GM19463 (cell line): ENCODE measurements around the gene ARHGEF38.

Experiments used
- ATAC-seq: cut with Tn5 transposase; IDR thresholded peaks from one replicate; pipeline ENCODE4 v1.9.1; 2021; ENCODE audit warnings: mild to moderate bottlenecking, moderate library complexity; ENCODE audit not compliant: unreplicated experiment

The ARHGEF38 gene

GRCh38 chr4:105551965-105552746 lies at the start of gene ARHGEF38:
ARHGEF38 (plus strand) TSS chr4:105552620; CDS start chr4:105552766, 146 bp downstream.
- no peak for ATAC-seq

- ATAC-seq = no peak
Measured at GRCh38 chr4:105503484-105503883, 48.9 kb upstream of the ARHGEF38 start.

GRCh38 chr4:105504744-105505143 lies 47.7 kb upstream of the ARHGEF38 start:
- no peak for ATAC-seq

- ATAC-seq = peak; percentile 96
Measured at GRCh38 chr4:105509291-105509690, 43.1 kb upstream of the ARHGEF38 start.

GRCh38 chr4:105509714-105510113 lies 42.7 kb upstream of the ARHGEF38 start:
- ATAC-seq = no peak

GRCh38 chr4:105510245-105510644 lies 42.2 kb upstream of the ARHGEF38 start:
- ATAC-seq = no peak

GRCh38 chr4:105520819-105521790 lies 31.3 kb upstream of the ARHGEF38 start:
- ATAC-seq = peak; percentile 88

GRCh38 chr4:105526656-105527055 lies 25.8 kb upstream of the ARHGEF38 start:
- ATAC-seq = no peak

- ATAC-seq = no peak
Measured at GRCh38 chr4:105527081-105527480, 25.3 kb upstream of the ARHGEF38 start.

- ATAC-seq = no peak
Measured at GRCh38 chr4:105536601-105537000, 15.8 kb upstream of the ARHGEF38 start.

- ATAC-seq = no peak
Measured at GRCh38 chr4:105541420-105541819, 11.0 kb upstream of the ARHGEF38 start.

- no peak for ATAC-seq
Measured at GRCh38 chr4:105542039-105542438, 10.4 kb upstream of the ARHGEF38 start.

GRCh38 chr4:105543346-105543745 lies 9.1 kb upstream of the ARHGEF38 start:
- ATAC-seq = no peak

GRCh38 chr4:105543881-105544280 lies 8.5 kb upstream of the ARHGEF38 start:
- ATAC-seq = no peak

- ATAC-seq = no peak
Measured at GRCh38 chr4:105544520-105545286, 7.7 kb upstream of the ARHGEF38 start.

- no peak for ATAC-seq
Measured at GRCh38 chr4:105546086-105546485, 6.3 kb upstream of the ARHGEF38 start.

GRCh38 chr4:105547769-105548168 lies 4.7 kb upstream of the ARHGEF38 start:
- no peak for ATAC-seq

GRCh38 chr4:105548483-105548882 lies 3.9 kb upstream of the ARHGEF38 start:
- no peak for ATAC-seq

GRCh38 chr4:105550641-105551040 lies 1.8 kb upstream of the ARHGEF38 start:
- no peak for ATAC-seq

- no peak for ATAC-seq
Measured at GRCh38 chr4:105555409-105555808, 3.0 kb downstream of the ARHGEF38 start.

GRCh38 chr4:105556206-105556605 lies 3.8 kb downstream of the ARHGEF38 start:
- no peak for ATAC-seq
